ENCODE measurements around the gene TUT4. TPM values are rescaled to one million over a fixed set of nuclear protein-coding genes. Genes with fewer than 3 reads are reported as not detected.

The TUT4 gene
- total RNA-seq, 2 donors from 2014 or later, result 44.4 to 76.1 TPM

- Histone ChIP-seq H3K4me1 (replicated peaks) (no peaks in the 10 kb centered on the region), H3K4me3 (no peak overlapping the region), H3K9me3 (no peaks in the 10 kb centered on the region), H3K27me3 (replicated peaks; ENCODE audit: insufficient read depth) (no peaks in the 10 kb centered on the region), H3K27ac (no peak overlapping the region), H3K36me3 (no peaks in the 10 kb centered on the region)
- TF ChIP-seq CTCF (IDR thresholded peaks at IDR 0.05), result no peak
- TF ChIP-seq POLR2A (IDR thresholded peaks at IDR 0.05), result no peak
- peak; percentile 70 for TF ChIP-seq POLR2AphosphoS5 (IDR thresholded peaks at IDR 0.05)
- DNase-seq (ENCODE audit: low spot score), result peak; percentile 11
- intact Hi-C loops (cut with DNase I), result no loop called here
- whole genome bisulfite sequencing, result 27% methylated on average over 2 of the region's 2 CpGs
These were observed 21.7 kb upstream of the TUT4 start for GRCh38 chr1:52574594-52574993.

DNA sequence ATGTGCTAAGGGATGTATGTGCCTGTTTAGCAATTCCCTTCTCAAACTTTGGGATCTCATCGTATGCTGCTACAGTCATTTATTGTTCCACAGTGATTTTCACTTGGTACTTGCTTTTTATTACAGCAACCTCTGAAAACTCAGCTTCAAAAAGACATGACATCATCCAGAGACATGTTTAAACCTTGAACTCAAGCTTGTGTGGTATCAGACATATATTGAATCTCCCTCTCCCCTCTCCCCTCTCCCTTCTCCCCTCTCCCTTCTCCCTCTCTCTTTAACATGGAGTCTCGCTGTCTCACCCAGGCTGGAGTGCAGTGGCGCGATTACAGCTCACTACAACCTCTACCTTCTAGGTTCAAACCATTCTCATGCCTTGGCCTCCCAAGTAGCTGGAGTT, 19.5 kb upstream of the TUT4 start:
- Histone ChIP-seq H3K27me3 (replicated peaks; ENCODE audit: insufficient read depth) (no peaks in the 10 kb centered on the region), H3K4me3 (no peak overlapping the region), H3K36me3 (no peaks in the 10 kb centered on the region), H3K9me3 (no peaks in the 10 kb centered on the region), H3K4me1 (replicated peaks) (no peaks in the 10 kb centered on the region), H3K27ac (no peak overlapping the region)
- 86% methylated on average over 4 of the region's 4 CpGs for WGBS
- no peak for DNase-seq (ENCODE audit: low spot score)
- intact Hi-C loops (cut with DNase I), result no loop called here
- TF ChIP-seq POLR2AphosphoS5 (IDR thresholded peaks at IDR 0.05), result no peak
- no peak for TF ChIP-seq CTCF (IDR thresholded peaks at IDR 0.05)
- TF ChIP-seq POLR2A (IDR thresholded peaks at IDR 0.05), result no peak

- TF ChIP-seq POLR2AphosphoS5 (IDR thresholded peaks at IDR 0.05) (no peak), CTCF (IDR thresholded peaks at IDR 0.05) (no peak)
- no peaks in the 10 kb centered on the region for H3K36me3 ChIP-seq
- intact Hi-C loops (cut with DNase I), result no loop called here
- no peaks in the 10 kb centered on the region for H3K27me3 ChIP-seq (replicated peaks; ENCODE audit: insufficient read depth)
- H3K4me3 ChIP-seq, result no peak overlapping the region
- H3K9me3 ChIP-seq, result no peaks in the 10 kb centered on the region
- H3K4me1 ChIP-seq (replicated peaks), result no peaks in the 10 kb centered on the region
- DNase-seq (ENCODE audit: low spot score), result no peak
- WGBS, result 86% methylated on average over 1 of the region's 1 CpG
- no peak overlapping the region for H3K27ac ChIP-seq
These were observed 18.9 kb upstream of the TUT4 start for GRCh38 chr1:52571783-52572182.

- Histone ChIP-seq H3K27me3 (replicated peaks; ENCODE audit: insufficient read depth) (no peaks in the 10 kb centered on the region), H3K27ac (no peak overlapping the region), H3K4me3 (no peak overlapping the region), H3K4me1 (replicated peaks) (no peaks in the 10 kb centered on the region), H3K9me3 (no peaks in the 10 kb centered on the region), H3K36me3 (no peaks in the 10 kb centered on the region)
- intact Hi-C loops (cut with DNase I), result no loop called here
- no peak for DNase-seq (ENCODE audit: low spot score)
- TF ChIP-seq CTCF (IDR thresholded peaks at IDR 0.05), result no peak
- TF ChIP-seq POLR2A (IDR thresholded peaks at IDR 0.05), result no peak
- TF ChIP-seq POLR2AphosphoS5 (IDR thresholded peaks at IDR 0.05), result no peak
- WGBS, result 57% methylated on average over 7 of the region's 7 CpGs
These were observed 16.7 kb upstream of the TUT4 start for GRCh38 chr1:52569449-52570210.

DNA sequence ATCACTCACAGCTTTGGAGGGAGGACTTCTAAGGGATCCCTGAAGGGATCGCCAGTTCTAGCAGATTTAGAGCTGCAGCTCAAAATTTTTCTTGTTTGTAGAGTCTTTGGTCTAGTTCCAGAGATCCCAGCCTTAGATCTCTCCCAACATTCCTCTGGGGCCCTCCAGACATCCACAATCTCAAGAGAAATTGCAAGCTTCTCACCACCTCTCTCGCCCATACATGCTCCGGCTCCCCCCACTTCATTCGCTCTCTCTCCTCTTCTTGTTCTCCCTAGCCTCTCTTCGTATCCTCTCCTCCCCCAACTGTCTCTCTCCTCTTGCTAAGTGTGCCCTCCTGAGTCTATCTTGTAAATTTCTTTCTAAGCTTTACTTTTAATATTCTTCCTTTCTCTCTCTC, 15.1 kb upstream of the TUT4 start:
- WGBS, result 23% methylated on average over 5 of the region's 5 CpGs

More for the DNA sequence above, 15.1 kb upstream of the TUT4 start:
- Histone ChIP-seq H3K9me3 (no peaks in the 10 kb centered on the region), H3K4me1 (replicated peaks) (no peaks in the 10 kb centered on the region), H3K36me3 (no peaks in the 10 kb centered on the region), H3K4me3 (no peak overlapping the region), H3K27me3 (replicated peaks; ENCODE audit: insufficient read depth) (no peaks in the 10 kb centered on the region), H3K27ac (no peak overlapping the region)
- no peak for TF ChIP-seq POLR2A (IDR thresholded peaks at IDR 0.05)
- TF ChIP-seq CTCF (IDR thresholded peaks at IDR 0.05), result no peak
- TF ChIP-seq POLR2AphosphoS5 (IDR thresholded peaks at IDR 0.05), result no peak
- no peak for DNase-seq (ENCODE audit: low spot score)
- intact Hi-C loops (cut with DNase I), result no loop called here
